ENCODE results near the gene PSMB4.
"Not testable (repeated sequence)": the region's sequence is repeated elsewhere in the genome, so short reads cannot be mapped to it uniquely, and the experiment has no call there.

Gene PSMB4

DNA sequence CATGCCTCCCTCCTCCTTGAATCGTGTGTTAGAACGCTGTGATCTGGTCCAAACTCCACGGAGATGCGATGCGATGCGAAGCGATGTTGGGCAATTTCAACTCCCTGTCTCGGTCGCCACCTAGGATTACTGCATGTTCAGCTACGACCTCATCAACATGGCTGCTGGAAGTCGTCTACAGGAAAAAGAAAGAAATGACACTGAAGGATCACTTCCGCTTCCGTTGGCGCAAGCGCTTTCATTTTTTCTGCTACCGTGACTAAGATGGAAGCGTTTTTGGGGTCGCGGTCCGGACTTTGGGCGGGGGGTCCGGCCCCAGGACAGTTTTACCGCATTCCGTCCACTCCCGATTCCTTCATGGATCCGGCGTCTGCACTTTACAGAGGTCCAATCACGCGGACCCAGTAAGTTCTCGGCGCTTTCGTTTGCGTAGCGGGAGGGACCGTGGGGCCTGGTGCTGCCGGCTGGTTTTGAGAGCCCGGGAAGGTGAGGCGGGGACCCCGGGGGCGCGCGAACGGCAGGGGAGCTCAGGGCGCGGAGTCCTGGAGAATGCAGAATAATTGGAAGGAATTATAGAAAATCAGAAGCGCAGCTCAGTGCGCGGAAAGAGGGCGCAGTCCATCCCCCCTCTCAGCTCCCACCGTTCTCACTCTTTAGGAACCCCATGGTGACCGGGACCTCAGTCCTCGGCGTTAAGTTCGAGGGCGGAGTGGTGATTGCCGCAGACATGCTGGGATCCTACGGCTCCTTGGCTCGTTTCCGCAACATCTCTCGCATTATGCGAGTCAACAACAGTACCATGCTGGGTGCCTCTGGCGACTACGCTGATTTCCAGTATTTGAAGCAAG is at the start of gene PSMB4:
PSMB4 (plus strand) TSS at position 250 of the 848 bp plus-strand sequence; CDS start at position 265, 15 bp downstream.
- peak; percentile 93 for DNase-seq (ENCODE audit: low spot score)

DNA sequence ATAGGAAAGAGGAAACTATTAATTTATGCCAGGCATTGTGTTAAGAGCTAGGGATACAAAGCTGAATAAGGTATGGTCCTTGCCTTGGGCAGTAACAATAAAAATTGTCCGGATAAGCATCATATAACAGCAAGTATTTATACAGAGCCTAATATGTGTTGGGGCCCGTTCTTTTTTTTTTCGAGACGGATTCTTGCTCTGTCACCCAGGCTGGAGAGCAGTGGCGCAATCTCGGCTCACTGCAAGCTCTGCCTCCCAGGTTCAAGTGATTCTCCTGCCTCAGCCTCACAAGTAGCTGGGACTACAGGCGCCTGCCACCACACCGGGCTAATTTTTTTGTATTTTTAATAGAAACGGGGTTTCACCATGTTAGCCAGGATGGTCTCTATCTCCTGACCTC is 49.0 kb upstream of the PSMB4 start:
- not testable (repeated sequence) for DNase-seq (ENCODE audit: low spot score)

DNA sequence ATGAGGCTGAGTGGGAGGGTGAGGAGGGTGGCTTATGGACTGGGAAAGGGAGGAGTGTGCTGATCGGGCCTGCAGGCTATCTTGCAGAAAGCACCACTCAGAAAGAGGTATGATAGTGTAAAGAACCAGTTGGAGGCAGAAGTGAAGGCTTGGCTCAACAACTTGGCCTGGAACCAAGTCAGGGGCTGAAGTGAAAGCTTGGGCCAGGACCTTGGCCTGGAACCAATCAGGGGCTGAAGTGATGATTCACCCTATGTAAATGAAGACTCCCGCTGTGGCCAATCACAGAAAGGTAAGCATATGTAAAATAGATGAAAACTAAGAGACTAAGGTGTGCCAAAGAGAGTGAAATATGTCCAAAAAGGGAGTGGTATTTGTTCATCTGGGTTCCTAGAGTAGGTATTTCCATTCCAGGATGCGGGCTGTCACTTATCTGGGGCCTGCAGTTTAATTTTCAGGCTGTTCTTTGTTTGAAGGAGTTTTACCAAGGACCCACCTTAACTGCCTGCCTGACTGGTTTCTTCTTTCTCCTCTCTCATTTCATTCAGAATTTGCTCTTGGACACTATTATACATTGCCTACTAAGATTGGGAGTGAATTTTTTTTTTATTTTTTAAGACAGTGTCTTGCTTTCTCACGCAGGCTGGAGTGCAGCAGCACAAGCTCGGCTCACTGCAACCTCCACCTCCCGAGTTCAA is 47.2 kb upstream of the PSMB4 start:
- DNase-seq (ENCODE audit: low spot score), result no peak

DNA sequence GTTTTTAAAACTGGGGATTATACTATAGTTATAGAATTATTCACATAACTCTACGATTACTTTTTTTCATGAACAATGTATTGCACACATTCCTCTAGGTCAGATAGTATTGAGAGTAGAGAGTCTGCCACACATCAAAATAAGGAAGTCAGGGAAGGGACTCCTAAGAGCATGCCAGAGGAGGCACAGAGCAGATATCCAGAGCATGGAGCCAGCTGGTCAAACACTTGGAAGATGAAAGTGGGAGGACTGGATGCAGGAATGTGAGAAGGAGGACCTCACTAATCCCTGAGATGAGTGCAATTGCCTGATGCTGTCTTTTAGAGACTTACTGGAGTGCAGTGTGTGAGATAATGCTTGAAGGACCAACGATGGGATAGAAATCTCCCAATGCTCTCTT is 42.7 kb upstream of the PSMB4 start:
- DNase-seq (ENCODE audit: low spot score), result no peak

DNA sequence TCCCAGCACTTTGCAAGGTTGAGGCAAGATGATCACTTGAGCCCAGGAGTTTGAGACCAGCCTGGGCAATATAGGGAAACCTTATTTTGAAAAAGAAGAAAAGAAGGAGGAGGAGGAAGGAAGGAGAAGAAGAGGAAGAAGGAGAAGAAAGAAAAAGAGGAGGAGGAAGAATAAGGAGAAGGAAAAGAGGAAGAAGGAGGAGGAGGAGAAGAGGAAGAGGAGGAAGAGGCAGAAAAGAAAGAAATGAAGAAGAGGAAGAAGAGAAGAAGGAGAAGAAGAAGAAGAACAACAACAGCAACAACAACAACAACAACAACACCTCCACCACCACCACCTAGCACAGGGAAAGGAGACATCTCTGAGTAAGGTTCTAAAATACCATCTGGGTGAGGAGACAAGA is 37.5 kb upstream of the PSMB4 start:
- no peak for DNase-seq (ENCODE audit: low spot score)

DNA sequence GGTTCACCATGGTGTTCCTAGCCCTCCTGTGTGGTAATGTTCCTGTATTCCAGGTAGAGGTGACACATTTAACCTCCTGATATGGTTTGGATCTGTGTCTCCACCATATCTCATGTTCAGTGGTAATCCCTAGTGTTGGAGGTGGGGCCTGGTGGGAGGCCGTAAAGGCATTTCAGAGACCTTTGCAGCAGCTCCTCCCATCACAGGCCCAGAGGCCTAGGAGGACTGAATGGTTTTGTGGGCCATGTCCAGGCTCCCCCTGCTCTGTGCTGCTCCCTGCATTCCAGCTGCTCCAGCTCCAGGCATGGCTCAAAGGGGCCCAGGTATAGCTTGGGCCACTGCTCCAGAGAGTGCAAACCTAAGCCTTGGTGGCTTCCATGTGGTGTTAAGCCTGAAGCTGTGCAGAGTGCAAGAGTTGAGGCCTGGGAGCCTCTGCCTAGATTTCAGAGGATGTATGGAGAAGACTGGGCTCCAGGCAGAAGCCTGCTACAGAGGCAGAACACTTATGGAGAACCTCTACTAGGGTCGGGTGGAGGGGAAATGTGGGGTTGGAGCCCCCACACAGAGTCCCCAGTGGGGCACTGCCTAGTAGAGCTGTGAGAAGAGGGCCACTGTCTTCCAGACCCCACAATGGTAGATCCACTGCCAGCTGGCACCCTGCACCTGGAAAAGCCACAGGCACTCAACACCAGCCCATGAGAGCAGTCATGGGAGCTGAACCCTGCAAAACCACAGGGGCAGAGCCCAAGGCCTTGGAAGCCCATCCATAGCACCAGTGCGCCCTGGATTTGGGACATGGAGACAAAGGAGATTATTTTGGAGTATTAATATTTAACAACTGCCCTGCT is 36.8 kb upstream of the PSMB4 start:
- DNase-seq (ENCODE audit: low spot score), result no peak

DNA sequence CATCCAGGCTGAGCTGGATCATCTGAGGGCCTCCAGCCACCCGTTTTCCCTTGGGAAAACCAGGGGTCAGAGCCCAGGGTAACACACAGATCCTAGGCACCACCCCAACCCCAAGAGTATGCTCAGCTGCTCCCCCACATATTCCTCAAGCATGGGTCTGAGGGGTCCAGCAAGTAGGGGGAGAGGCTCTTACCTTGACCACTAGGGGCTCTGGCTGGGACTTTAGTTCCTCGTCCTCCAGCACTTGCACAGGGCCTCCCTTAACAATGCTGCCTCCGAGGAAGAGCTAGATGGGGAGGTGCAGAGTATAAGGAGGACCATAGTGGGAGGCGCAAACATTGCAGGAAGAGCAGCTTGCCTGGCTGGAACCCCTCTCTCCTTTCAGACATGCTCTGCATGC is 34.4 kb upstream of the PSMB4 start:
- DNase-seq (ENCODE audit: low spot score), result no peak

DNA sequence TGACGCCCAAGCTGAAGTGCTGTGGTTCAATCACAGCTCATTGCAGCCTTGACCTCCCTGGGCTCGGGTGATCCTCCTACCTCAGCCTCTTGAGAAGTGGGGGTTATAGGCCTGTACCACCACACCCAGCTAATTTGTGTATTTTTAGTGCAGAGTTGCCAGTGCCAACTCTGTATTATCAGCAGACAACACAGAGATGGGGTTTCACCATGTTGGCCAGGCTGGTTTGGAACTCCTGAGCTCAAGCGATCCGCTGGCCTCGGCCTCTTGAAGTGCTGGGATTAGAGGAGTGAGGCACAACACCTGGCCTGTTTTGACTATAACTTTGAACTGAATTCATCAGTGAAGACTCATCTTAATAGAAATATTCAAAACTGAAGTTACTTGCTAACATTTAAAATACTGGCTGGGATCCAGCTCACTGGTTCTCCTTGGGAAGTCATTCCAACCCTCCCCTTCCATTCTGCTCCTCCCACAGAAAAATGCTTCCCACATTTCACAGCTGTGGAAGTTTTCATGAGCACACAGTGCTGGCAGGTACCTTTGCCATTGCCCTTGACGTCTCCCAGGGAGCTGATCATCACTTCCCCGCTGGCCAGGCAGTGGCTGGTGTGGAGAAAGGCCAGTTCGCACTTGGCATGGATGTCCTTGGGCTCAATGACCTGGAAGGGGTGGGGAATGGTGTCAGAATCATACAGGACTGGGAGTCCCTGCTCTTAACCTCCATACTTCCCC is 31.5 kb upstream of the PSMB4 start:
- no peak for DNase-seq (ENCODE audit: low spot score)

DNA sequence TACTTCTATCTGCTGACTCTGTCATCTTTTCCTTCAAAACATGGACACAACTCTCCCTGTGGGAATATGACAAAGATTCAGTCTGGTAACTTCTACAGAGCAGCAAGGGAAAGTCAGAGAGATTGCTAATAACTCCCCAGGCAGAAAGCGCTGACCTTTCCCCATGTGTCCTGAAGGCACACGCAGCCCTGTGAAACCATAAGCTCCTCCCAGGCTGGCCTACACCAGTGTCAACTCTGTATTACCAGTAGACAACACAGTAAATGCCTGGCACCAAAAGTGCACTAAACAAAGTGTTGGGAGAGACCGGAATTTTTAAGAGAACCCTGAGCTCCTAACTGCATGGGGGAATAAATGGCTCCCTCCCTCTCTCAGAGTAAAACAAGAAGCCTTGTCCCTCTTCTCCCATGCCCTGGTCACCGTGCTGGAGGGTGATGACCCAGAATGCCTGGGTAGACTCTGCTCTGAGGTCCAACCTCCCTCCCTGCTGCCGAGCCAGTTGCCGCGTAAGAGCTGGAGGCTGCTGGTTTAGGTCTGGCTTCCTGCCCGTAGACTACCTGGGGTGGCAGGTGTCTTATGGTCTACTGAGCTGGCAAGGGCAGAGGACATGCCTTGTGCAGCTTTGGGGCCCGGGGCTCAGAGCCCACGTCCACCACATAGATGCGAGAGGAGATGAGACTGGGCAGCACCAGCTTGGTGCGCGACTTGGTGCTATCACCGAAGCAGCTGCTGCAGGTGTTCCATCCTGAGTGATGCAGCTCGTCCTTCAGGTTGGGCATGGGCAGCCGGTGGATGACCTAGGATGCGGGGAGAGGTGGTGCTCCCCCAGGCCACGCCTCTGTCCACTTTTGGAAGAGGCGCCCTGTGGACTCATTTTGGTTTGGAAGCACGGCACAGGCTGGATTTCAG is 30.7 kb upstream of the PSMB4 start:
- DNase-seq (ENCODE audit: low spot score), result no peak

DNA sequence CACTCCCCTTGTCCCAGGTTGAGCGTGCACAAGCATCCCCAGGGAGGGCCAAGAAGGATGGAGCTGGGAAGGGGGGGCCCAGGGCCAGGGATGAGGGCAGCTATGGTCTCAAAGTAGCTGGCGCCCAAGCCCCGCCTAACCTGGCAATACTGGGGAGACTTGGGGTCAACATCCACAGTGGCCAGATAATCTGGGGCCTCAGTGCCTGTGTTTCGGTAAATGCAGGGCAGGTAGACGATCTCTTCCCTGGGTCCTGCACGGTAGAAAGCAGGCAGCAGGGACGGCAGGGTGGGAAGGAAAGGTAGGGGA is 30.1 kb upstream of the PSMB4 start:
- no peak for DNase-seq (ENCODE audit: low spot score)

DNA sequence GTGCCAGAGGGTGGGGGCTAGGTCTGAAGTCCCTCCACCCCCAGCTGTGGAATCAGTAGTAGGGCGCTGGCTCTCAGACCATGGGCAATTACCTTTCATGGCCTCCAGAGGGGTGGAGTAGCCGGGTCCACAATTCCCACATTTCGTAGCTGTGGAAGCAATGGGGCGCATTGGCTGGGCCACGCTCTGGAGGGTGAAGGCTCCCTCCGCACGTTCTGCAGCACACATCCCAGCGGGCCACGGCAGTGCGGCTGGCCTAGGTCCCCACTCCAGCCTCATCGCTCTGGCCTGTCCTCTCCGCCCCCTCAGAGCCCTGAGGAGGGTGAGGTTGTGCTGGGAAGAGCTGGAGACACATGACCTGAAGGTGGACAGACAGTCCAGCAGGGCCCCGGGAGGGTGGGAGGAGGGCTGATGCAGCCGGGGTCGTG is 29.7 kb upstream of the PSMB4 start:
- no peak for DNase-seq (ENCODE audit: low spot score)

DNA sequence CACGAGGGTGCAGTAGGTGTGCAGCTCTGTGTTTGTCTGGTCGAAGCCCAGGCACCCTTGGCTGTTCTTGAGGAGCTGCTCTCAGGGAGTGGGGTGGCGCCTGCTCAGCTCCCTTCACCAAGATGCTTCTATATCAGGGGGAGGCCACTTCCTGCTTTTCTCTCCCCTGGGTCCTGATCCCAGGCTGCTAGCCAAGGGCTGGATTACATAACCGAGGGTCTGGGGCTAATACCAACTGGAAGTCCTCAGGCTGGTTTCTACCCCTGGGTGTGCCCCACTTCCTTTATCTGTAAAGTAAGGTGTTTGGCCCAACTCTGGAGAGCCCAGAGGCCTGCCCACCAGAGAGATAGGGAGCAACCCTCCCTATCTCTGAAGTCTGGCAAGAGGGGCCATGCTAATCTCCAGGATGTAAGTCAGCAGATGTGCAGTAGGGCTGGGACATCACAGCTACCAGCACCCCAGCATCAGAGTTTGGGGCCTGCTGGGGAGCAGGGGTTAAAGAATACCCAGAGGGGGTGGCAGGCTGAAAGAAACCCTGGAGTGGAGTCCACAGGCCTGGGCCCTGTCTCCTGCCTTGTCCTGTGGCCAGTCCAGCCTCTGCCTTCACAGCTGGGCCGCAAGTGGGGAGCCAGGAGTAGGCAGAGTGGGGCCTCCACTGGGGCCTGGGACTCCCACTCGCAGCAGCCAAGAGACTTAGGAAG is 29.0 kb upstream of the PSMB4 start:
- DNase-seq (ENCODE audit: low spot score), result no peak

DNA sequence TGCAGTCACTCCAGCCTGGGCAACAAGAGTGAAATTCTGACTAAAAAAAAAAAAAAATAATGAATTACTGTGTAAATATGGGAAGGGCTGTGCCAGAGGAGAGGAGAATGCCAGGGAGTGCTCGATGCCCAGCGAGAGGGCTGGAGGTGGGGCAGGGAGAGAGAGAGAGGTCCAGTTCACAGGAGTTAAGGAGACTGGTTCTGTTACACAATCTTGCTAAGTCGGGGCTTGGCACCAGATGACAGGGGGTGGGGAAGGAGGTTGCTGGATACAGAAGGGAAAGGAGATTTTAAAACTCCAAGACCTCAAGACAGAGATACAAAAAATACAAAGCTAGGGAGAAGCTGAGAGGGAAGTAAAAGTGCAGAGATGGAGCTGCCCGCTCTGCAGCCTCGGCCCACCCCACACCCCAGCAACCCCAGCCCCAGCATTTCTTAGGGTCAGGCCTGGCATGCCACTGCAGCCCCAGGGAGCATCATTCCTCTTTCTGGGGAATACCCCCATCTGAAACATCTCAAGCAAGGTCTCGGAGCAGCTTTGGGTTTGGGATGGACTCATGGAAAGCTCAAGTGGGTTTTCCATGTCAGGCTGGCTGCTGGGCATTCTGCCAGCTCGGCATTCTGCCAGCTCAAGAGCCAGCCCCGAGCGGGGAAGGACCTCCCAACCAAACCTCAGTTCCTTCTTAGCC is 27.9 kb upstream of the PSMB4 start:
- peak; percentile 67 for DNase-seq (ENCODE audit: low spot score)

DNA sequence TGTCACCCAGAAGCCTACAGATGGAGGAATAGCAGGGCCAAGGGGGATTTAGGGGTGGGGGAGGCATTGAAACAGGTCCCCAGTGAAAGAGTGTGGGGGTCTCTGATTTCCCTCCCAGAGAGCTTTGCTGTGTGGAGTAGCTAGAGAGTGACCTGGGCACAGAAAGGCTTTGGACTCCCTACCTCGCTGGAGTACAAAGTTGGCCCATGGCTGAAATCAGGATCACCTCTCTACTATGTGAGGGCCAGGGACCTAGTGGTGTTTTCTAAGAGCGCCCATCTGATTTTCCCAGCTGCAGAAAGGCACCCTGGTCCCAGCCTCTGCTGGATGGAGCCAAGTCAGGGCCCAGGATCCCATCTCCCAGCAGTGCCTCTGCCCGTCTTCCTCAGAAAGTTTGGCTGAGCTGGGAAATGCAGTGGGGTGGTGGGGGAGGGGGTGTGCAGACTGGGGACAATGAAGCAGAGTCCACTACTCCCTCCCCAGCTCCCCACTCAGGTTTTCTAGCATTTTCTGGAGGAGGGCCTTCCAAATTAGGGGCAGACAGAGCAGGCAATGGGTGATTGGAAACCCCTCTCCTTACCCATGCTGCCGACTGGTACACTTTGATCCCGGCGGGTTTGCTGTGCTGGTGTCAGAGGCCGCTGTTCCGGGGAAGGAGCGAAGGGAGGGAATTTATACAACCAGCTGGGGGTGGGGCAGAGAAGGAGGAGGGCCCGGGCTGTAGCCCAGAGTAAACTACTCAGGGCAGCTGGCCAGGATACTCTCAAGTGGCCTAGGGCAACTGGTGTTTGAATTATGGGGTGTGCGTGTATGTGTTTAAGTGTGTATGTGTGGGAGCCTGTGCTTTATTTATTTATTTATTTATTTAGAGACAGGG is 27.1 kb upstream of the PSMB4 start, which contains the start of gene SELENBP1:
SELENBP1 (minus strand) TSS at position 648 of the 877 bp plus-strand sequence; CDS start at position 584, 64 bp downstream.
- DNase-seq (ENCODE audit: low spot score), result peak; percentile 80

DNA sequence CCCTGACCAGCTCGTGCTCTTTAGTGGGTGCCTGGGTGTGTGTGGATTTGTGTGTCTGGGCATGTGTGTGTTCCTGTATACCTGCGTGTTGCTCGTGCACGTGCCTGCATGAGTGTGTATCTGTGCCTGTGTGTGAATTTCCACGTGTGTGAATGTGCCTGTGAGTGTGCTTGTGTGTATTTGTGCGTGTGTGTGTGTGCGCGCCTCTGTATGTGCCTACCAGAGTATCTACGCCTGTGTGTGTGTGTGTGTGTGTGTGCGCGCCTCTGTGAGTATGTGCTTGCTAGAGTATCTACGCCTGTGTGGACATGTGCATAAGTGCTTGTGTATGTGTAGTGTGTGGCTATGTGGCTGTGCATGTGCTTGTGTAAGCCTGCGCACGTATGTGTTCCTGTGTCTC is 26.2 kb upstream of the PSMB4 start:
- DNase-seq (ENCODE audit: low spot score), result no peak

DNA sequence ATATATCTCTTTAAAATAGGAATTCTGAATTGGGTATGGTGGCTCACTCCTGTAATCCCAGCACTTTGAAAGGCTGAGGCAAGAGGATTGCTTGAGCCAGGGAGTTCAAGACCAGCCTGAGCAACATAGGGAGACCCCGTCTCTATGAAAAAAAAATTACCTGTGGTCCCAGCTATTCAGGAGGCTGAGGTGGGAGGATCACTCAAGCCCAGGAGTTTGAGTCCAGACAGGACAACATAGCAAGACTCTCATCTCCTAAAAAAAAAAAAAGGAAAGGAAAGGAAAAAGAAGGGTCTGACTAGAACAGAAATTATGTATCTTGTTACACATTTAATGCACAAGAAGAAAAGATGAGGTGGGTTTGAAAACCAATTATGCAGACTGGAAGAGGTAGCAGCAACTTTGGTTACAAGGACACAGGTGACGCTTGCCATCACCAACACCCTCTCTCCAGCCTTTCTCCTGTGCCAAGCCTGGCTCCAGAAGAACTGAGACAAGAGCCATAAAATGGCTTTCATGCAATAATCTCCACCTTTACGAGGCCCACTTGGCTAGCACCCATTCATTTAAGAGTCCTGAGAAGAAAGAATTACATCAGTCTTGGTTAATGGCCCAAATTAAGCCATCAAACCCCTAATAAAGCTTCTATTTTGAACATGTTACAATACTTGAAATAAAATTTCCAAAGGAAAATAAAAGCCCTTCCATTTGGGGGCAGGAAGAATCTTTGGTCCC is 22.1 kb upstream of the PSMB4 start:
- DNase-seq (ENCODE audit: low spot score), result no peak

DNA sequence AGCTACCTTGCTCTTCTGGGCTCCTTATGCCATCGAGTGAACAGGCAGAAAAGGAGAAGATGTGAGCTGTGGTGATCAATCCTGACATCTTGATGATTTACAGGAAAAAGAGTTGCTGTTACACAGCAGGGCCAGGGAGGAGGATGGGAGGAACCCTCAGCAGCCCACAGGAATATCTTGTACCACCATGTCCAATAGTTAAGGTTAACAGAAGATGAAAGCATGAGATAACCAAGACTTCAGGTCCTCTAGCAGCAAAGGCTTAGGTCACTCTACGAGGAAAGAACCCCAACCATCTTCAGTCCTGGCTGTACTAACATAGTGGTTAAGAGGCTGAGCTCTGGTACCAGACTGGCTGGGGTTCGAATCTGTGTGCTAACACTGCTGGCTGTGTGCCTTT is 14.8 kb upstream of the PSMB4 start:
- no peak for DNase-seq (ENCODE audit: low spot score)

DNA sequence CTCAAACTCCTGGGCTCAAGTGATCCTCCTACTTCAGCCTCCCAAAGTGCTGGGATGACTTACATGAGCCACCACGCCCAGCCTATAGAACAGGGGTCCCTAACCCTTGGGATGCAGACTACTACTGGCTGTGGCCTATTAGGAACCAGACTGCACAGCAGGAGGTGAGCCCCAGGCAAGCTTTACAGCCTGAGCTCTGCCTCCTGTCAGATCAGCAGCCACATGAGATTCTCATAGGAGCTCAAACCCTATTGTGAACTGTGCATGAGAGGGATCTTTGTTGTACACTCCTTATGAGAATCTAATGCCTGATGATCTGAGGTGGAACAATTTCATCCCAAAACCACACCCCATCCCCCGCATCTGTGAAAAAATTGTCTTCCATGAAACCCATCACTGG is 13.4 kb upstream of the PSMB4 start:
- no peak for DNase-seq (ENCODE audit: low spot score)

All from AG08395 (cell line).